Spinal cord (tissue), 10 donors: ENCODE data around the gene ZCWPW1. TPM values are rescaled to one million over a fixed set of nuclear protein-coding genes. Genes with fewer than 3 reads are reported as not detected.

Experiments used
- DNase-seq, 6 donors: peaks; one replicate each; pipeline versions ENCODE4 v3.0.0 to v3.0.0-alpha.2; 2013 to 2015; ENCODE audit warnings: low spot score in 6 of 6, low read depth in 4 of 6
- H3K27ac ChIP-seq: one replicate; pipeline ENCODE4 v1.5.1; 2013; ENCODE audit warnings: low read depth, low read length, control low read depth
- H3K27me3 ChIP-seq: one replicate; pipeline ENCODE4 v1.6.1; 2013; ENCODE audit warnings: low read length; ENCODE audit not compliant: control insufficient read depth, insufficient read depth
- H3K36me3 ChIP-seq: one replicate; pipeline ENCODE4 v1.6.1; 2013; ENCODE audit warnings: low read length; ENCODE audit not compliant: control insufficient read depth, insufficient read depth
- H3K4me1 ChIP-seq: one replicate; pipeline ENCODE4 v1.6.1; 2013; ENCODE audit warnings: low read length; ENCODE audit not compliant: control insufficient read depth, insufficient read depth
- H3K4me3 ChIP-seq: one replicate; pipeline ENCODE4 v1.5.1; 2013; ENCODE audit warnings: low read depth, low read length, control low read depth
- H3K9me3 ChIP-seq: one replicate; pipeline ENCODE4 v1.6.1; 2013; ENCODE audit warnings: low read length; ENCODE audit not compliant: control insufficient read depth, insufficient read depth
- WGBS: methylation state at CpG from one replicate; pipeline ENCODE4 v1.1.5; 2013; ENCODE audit warnings: missing lambda C conversion rate; ENCODE audit not compliant: insufficient coverage; 5-methylcytosine and 5-hydroxymethylcytosine counted together
- polyA plus RNA-seq, 2 donors: library from polyadenylated mRNA; unstranded; fragments of 120-200 nt; gene quantifications; one replicate each; pipeline ENCODE4 v1.2.1, GENCODE V29; 2013; ENCODE audit not compliant: insufficient read length in 2 of 2
- total RNA-seq, 2 donors: library from RNA; depleted of rRNA in 1 of 2; stranded (reverse); fragments of 120-200 nt in 1 of 2; fragments of >200 nt in 1 of 2; gene quantifications; one replicate each; pipeline versions ENCODE4 v1.2.3 to v1.2.4, GENCODE V29; 2013 to 2014
- donor health status: healthy.

Gene ZCWPW1
- total and polyA plus RNA-seq, 4 donors = 5.1 to 8.0 (median 7.1) TPM

GRCh38 chr7:100406767-100407166 lies 21.7 kb downstream of the ZCWPW1 start:
- H3K9me3 ChIP-seq = no peaks in the 10 kb centered on the region
- no peaks in the 10 kb centered on the region for H3K36me3 ChIP-seq
- H3K27ac ChIP-seq = no peak overlapping the region
- no peaks in the 10 kb centered on the region for H3K4me1 ChIP-seq
- no peak for DNase-seq
- no peak overlapping the region for H3K4me3 ChIP-seq
- no peaks in the 10 kb centered on the region for H3K27me3 ChIP-seq
- WGBS = 49% methylated on average over 3 of the region's 6 CpGs

- no peak for DNase-seq
- 80% methylated on average over 2 of the region's 2 CpGs for WGBS
- H3K9me3 ChIP-seq = no peaks in the 10 kb centered on the region
Measured at GRCh38 chr7:100402241-100402640, 26.3 kb downstream of the ZCWPW1 start.

GRCh38 chr7:100401811-100402210 lies 26.7 kb downstream of the ZCWPW1 start:
- Histone ChIP-seq H3K27ac (no peak overlapping the region), H3K4me3 (no peak overlapping the region), H3K9me3 (no peaks in the 10 kb centered on the region), H3K27me3 (no peaks in the 10 kb centered on the region), H3K4me1 (peaks cover 5% of the 10 kb centered on the region), H3K36me3 (peaks cover 4% of the 10 kb centered on the region)
- WGBS = 63% methylated on average over 5 of the region's 5 CpGs
- DNase-seq = no peak

More at GRCh38 chr7:100402241-100402640, 26.3 kb downstream of the ZCWPW1 start:
- no peak overlapping the region for H3K4me3 ChIP-seq
- no peaks in the 10 kb centered on the region for H3K27me3 ChIP-seq
- peaks cover 4% of the 10 kb centered on the region for H3K36me3 ChIP-seq
- peaks cover 5% of the 10 kb centered on the region for H3K4me1 ChIP-seq
- H3K27ac ChIP-seq = no peak overlapping the region

GRCh38 chr7:100400656-100401055 lies 27.8 kb downstream of the ZCWPW1 start:
- Histone ChIP-seq H3K36me3 (peaks cover 4% of the 10 kb centered on the region), H3K9me3 (no peaks in the 10 kb centered on the region), H3K4me1 (peaks cover 5% of the 10 kb centered on the region), H3K27ac (no peak overlapping the region), H3K4me3 (no peak overlapping the region), H3K27me3 (no peaks in the 10 kb centered on the region)
- DNase-seq = peak in 4 of 6 donors; percentile 1 to 54 (median 10)
- WGBS = 80% methylated on average over 9 of the region's 11 CpGs

- DNase-seq = no peak
- Histone ChIP-seq H3K4me3 (no peak overlapping the region), H3K27me3 (no peaks in the 10 kb centered on the region), H3K27ac (no peak overlapping the region), H3K4me1 (peaks cover 5% of the 10 kb centered on the region), H3K9me3 (no peaks in the 10 kb centered on the region), H3K36me3 (peaks cover 4% of the 10 kb centered on the region)
- WGBS = 97% methylated on average over 3 of the region's 3 CpGs
Measured at GRCh38 chr7:100400041-100400440, 28.5 kb downstream of the ZCWPW1 start.

- DNase-seq = no peak
- 33% methylated on average over 2 of the region's 2 CpGs for WGBS
- H3K27ac ChIP-seq = no peak overlapping the region
- no peak overlapping the region for H3K4me3 ChIP-seq
- peaks cover 5% of the 10 kb centered on the region for H3K4me1 ChIP-seq
- no peaks in the 10 kb centered on the region for H3K9me3 ChIP-seq
- H3K27me3 ChIP-seq = no peaks in the 10 kb centered on the region
- peaks cover 4% of the 10 kb centered on the region for H3K36me3 ChIP-seq
Measured at GRCh38 chr7:100398239-100398638, 30.3 kb downstream of the ZCWPW1 start.

GRCh38 chr7:100397315-100398081 lies 31.0 kb downstream of the ZCWPW1 start:
- no peak for DNase-seq
- no peak overlapping the region for H3K27ac ChIP-seq
- no peaks in the 10 kb centered on the region for H3K27me3 ChIP-seq
- H3K4me3 ChIP-seq = no peak overlapping the region
- peaks cover 5% of the 10 kb centered on the region for H3K4me1 ChIP-seq
- 62% methylated on average over 13 of the region's 13 CpGs for WGBS
- no peaks in the 10 kb centered on the region for H3K9me3 ChIP-seq
- peaks cover 4% of the 10 kb centered on the region for H3K36me3 ChIP-seq

- Histone ChIP-seq H3K27me3 (no peaks in the 10 kb centered on the region), H3K27ac (no peak overlapping the region), H3K4me3 (no peak overlapping the region), H3K4me1 (peaks cover 5% of the 10 kb centered on the region), H3K9me3 (no peaks in the 10 kb centered on the region), H3K36me3 (peaks cover 4% of the 10 kb centered on the region)
- no peak for DNase-seq
- 95% methylated on average over 4 of the region's 9 CpGs for WGBS
Measured at GRCh38 chr7:100396421-100396982, 32.0 kb downstream of the ZCWPW1 start.

- Histone ChIP-seq H3K4me1 (no peaks in the 10 kb centered on the region), H3K4me3 (no peak overlapping the region), H3K27me3 (no peaks in the 10 kb centered on the region), H3K9me3 (no peaks in the 10 kb centered on the region), H3K27ac (no peak overlapping the region), H3K36me3 (peaks cover 3% of the 10 kb centered on the region)
- no peak for DNase-seq
- WGBS = no CpG with 5 or more reads among the region's 2 CpGs
Measured at GRCh38 chr7:100394077-100394476, 34.4 kb downstream of the ZCWPW1 start.
